Measurements from ENCODE around the gene SORL1. TPM values are rescaled to one million over a fixed set of nuclear protein-coding genes. Genes with fewer than 3 reads are reported as not detected.

SORL1 gene
- polyA plus RNA-seq, 1 donor from 2014 or later: 6.5 TPM

GRCh38 chr11:121543836-121544380, 91.8 kb downstream of the SORL1 start:
- Histone ChIP-seq H4K20me1 (ENCODE audit: insufficient read depth) (no peaks in the 10 kb centered on the region), H2AFZ (ENCODE audit: low read depth, low read length) (no peak overlapping the region), H3K4me2 (ENCODE audit: low read length) (no peak overlapping the region), H3K27ac (ENCODE audit: low read length) (no peak overlapping the region), H3K36me3 (ENCODE audit: insufficient read depth, low read length) (no peaks in the 10 kb centered on the region), H3K79me2 (replicated peaks; ENCODE audit: insufficient read depth, low read length) (no peaks in the 10 kb centered on the region), H3K9me3 (ENCODE audit: low read length) (no peaks in the 10 kb centered on the region), H3K4me3 (ENCODE audit: low read length) (no peak overlapping the region), H3F3A (ENCODE audit: insufficient read depth, low read length, poor library complexity, severe bottlenecking) (no peaks in the 10 kb centered on the region), H3K27me3 (ENCODE audit: insufficient read depth, low read depth, low read length) (no peaks in the 10 kb centered on the region), H3K9me2 (ENCODE audit: insufficient read depth, low read length) (no peaks in the 10 kb centered on the region), H3K9ac (ENCODE audit: low read length) (no peak overlapping the region)
- TF ChIP-seq SMC3 (conservative IDR thresholded peaks at IDR 0.05; ENCODE audit: poor library complexity) (no peak), REST (IDR thresholded peaks at IDR 0.05; ENCODE audit: borderline replicate concordance) (no peak), RAD21 (conservative IDR thresholded peaks at IDR 0.05) (no peak), POLR2AphosphoS5 (IDR thresholded peaks at IDR 0.05) (no peak), MXI1 (conservative IDR thresholded peaks at IDR 0.05; ENCODE audit: poor library complexity, severe bottlenecking) (no peak), EP300 (conservative IDR thresholded peaks at IDR 0.05; ENCODE audit: poor library complexity, severe bottlenecking) (no peak), TAF1 (IDR thresholded peaks at IDR 0.05; ENCODE audit: low read depth) (no peak), EZH2 (IDR thresholded peaks at IDR 0.05; ENCODE audit: borderline replicate concordance, insufficient read depth, low read length, poor library complexity, severe bottlenecking) (no peak)
- TF ChIP-seq, protein P1, sequence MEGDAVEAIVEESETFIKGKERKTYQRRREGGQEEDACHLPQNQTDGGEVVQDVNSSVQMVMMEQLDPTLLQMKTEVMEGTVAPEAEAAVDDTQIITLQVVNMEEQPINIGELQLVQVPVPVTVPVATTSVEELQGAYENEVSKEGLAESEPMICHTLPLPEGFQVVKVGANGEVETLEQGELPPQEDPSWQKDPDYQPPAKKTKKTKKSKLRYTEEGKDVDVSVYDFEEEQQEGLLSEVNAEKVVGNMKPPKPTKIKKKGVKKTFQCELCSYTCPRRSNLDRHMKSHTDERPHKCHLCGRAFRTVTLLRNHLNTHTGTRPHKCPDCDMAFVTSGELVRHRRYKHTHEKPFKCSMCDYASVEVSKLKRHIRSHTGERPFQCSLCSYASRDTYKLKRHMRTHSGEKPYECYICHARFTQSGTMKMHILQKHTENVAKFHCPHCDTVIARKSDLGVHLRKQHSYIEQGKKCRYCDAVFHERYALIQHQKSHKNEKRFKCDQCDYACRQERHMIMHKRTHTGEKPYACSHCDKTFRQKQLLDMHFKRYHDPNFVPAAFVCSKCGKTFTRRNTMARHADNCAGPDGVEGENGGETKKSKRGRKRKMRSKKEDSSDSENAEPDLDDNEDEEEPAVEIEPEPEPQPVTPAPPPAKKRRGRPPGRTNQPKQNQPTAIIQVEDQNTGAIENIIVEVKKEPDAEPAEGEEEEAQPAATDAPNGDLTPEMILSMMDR (IDR thresholded peaks at IDR 0.05; ENCODE audit: poor library complexity, severe bottlenecking): no peak

DNA sequence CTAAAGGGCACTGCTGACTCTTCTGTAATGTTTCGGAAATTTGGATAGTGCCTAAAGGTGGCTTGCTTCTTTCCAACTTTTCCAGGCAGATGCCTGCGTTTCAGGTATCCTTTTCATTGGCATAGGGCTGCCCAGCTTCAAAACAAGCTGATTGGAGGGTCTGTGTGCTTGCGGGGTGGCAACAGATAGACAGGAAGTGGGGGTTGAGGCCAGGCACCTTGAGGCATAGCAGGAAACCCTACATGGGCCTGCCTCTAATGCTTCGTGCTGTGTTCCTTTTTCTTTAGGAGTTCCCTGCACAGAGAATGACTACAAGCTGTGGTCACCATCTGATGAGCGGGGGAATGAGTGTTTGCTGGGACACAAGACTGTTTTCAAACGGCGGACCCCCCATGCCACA, 92.8 kb downstream of the SORL1 start:
- H3K36me3 ChIP-seq (ENCODE audit: insufficient read depth, low read length): no peaks in the 10 kb centered on the region
- TF ChIP-seq SMC3 (conservative IDR thresholded peaks at IDR 0.05; ENCODE audit: poor library complexity): no peak
- TF ChIP-seq, protein P1 (IDR thresholded peaks at IDR 0.05; ENCODE audit: poor library complexity, severe bottlenecking): no peak
- H3K4me3 ChIP-seq (ENCODE audit: low read length): no peak overlapping the region
- no peaks in the 10 kb centered on the region for H3K9me3 ChIP-seq (ENCODE audit: low read length)
- H3K4me2 ChIP-seq (ENCODE audit: low read length): no peak overlapping the region
- H3K79me2 ChIP-seq (replicated peaks; ENCODE audit: insufficient read depth, low read length): no peaks in the 10 kb centered on the region
- H3K27me3 ChIP-seq (ENCODE audit: insufficient read depth, low read depth, low read length): no peaks in the 10 kb centered on the region
- H4K20me1 ChIP-seq (ENCODE audit: insufficient read depth): no peaks in the 10 kb centered on the region
- H3K27ac ChIP-seq (ENCODE audit: low read length): no peak overlapping the region
- no peaks in the 10 kb centered on the region for H3K9me2 ChIP-seq (ENCODE audit: insufficient read depth, low read length)
- no peak overlapping the region for H3K9ac ChIP-seq (ENCODE audit: low read length)
- no peak overlapping the region for H2AFZ ChIP-seq (ENCODE audit: low read depth, low read length)
- no peaks in the 10 kb centered on the region for H3F3A ChIP-seq (ENCODE audit: insufficient read depth, low read length, poor library complexity, severe bottlenecking)

Measured in neural cell (in vitro differentiated cells).